Embryonic facial prominence (tissue), 1 donor: ENCODE results near the gene PRXL2A.
"Not testable (repeated sequence)": the region's sequence is repeated elsewhere in the genome, so short reads cannot be mapped to it uniquely, and the experiment has no call there.

Experiments
- DNase-seq: peaks from one replicate; pipeline ENCODE4 v3.0.0-alpha.2; 2016; ENCODE audit errors: extremely low spot score

PRXL2A gene

GRCh38 chr10:80411267-80411668 lies 2.9 kb downstream of the PRXL2A start:
- no peak for DNase-seq

GRCh38 chr10:80411681-80412220 lies 3.4 kb downstream of the PRXL2A start:
- DNase-seq = no peak

- no peak for DNase-seq
Measured at GRCh38 chr10:80412486-80412885, 4.1 kb downstream of the PRXL2A start.

GRCh38 chr10:80413271-80413996 lies 5.1 kb downstream of the PRXL2A start:
- DNase-seq = no peak

GRCh38 chr10:80414142-80414895 lies 6.0 kb downstream of the PRXL2A start:
- no peak for DNase-seq

- DNase-seq = no peak
Measured at GRCh38 chr10:80415734-80416478, 7.6 kb downstream of the PRXL2A start.

GRCh38 chr10:80416479-80417098 lies 8.2 kb downstream of the PRXL2A start:
- DNase-seq = peak; percentile 83

GRCh38 chr10:80417256-80417655 lies 8.9 kb downstream of the PRXL2A start:
- not testable (repeated sequence) for DNase-seq

GRCh38 chr10:80421050-80421706 lies 12.8 kb downstream of the PRXL2A start:
- no peak for DNase-seq

- no peak for DNase-seq
Measured at GRCh38 chr10:80421707-80422536, 13.6 kb downstream of the PRXL2A start.

GRCh38 chr10:80425901-80426300 lies 17.6 kb downstream of the PRXL2A start:
- no peak for DNase-seq

- DNase-seq = no peak
Measured at GRCh38 chr10:80427541-80427940, 19.2 kb downstream of the PRXL2A start.

GRCh38 chr10:80429521-80429973 lies 21.2 kb downstream of the PRXL2A start:
- DNase-seq = no peak

GRCh38 chr10:80433134-80433533 lies 24.8 kb downstream of the PRXL2A start:
- DNase-seq = no peak

GRCh38 chr10:80436446-80437098 lies 28.2 kb downstream of the PRXL2A start:
- DNase-seq = no peak

- DNase-seq = no peak
Measured at GRCh38 chr10:80437227-80437626, 28.9 kb downstream of the PRXL2A start.

- DNase-seq = no peak
Measured at GRCh38 chr10:80441831-80442230, 33.5 kb downstream of the PRXL2A start.

GRCh38 chr10:80442879-80443278 lies 34.5 kb downstream of the PRXL2A start:
- DNase-seq = no peak

- DNase-seq = no peak
Measured at GRCh38 chr10:80443531-80443974, 35.2 kb downstream of the PRXL2A start.

- DNase-seq = no peak
Measured at GRCh38 chr10:80444124-80444523, 35.8 kb downstream of the PRXL2A start.
